HG03175 (cell line): Measurements from ENCODE around the gene ZNF681.
"Not testable (repeated sequence)": the region's sequence is repeated elsewhere in the genome, so short reads cannot be mapped to it uniquely, and the experiment has no call there.

ENCODE experiments used
- ATAC-seq: cut with Tn5 transposase; IDR thresholded peaks from one replicate; pipeline ENCODE4 v1.9.1; 2021; ENCODE audit warnings: mild to moderate bottlenecking, moderate library complexity; ENCODE audit not compliant: unreplicated experiment

ZNF681 gene

GRCh38 chr19:23698711-23699520 lies 59.8 kb downstream of the ZNF681 start:
- ATAC-seq = no peak

- ATAC-seq = not testable (repeated sequence)
Observed at GRCh38 chr19:23692937-23693336, 65.8 kb downstream of the ZNF681 start.
